Lung (tissue), 12 donors: Measurements from ENCODE around the gene INSL6. TPM values are rescaled to one million over a fixed set of nuclear protein-coding genes. Genes with fewer than 3 reads are reported as not detected.

Experiments
- ATAC-seq: fragments of 200-7000 bp; cut with Tn5 transposase; one replicate; pipeline ENCODE4 v1.9.1; 2020; ENCODE audit warnings: moderate number of reproducible peaks; ENCODE audit not compliant: insufficient read depth, low FRiP score
- DNase-seq, 3 donors: peaks; one replicate each; pipeline ENCODE4 v3.0.0-alpha.2; 2013 to 2017
- H3K27ac ChIP-seq, 2 donors: one replicate each; pipeline ENCODE4 v1.5.1; 2013; ENCODE audit warnings: mild to moderate bottlenecking in 2 of 2, moderate library complexity in 2 of 2, control low read depth in 1 of 2, inconsistent platforms in 1 of 2, low read depth in 1 of 2, low read length in 1 of 2
- H3K27me3 ChIP-seq, 3 donors: one replicate each; pipeline ENCODE4 v1.5.1; 2013; ENCODE audit warnings: low read length in 2 of 3; ENCODE audit not compliant: control insufficient read depth in 3 of 3, insufficient read depth in 3 of 3
- H3K36me3 ChIP-seq, 4 donors: one replicate each; pipeline ENCODE4 v1.5.1; 2013; ENCODE audit warnings: low read length in 4 of 4, mild to moderate bottlenecking in 1 of 4, moderate library complexity in 1 of 4; ENCODE audit not compliant: control insufficient read depth in 4 of 4, insufficient read depth in 4 of 4
- H3K4me1 ChIP-seq, 5 donors: one replicate each; pipeline ENCODE4 v1.5.1; 2013; ENCODE audit warnings: low read length in 5 of 5, mild to moderate bottlenecking in 2 of 5, moderate library complexity in 1 of 5; ENCODE audit not compliant: control insufficient read depth in 5 of 5, insufficient read depth in 5 of 5
- H3K4me3 ChIP-seq: one replicate; pipeline ENCODE4 v1.5.1; 2013; ENCODE audit warnings: mild to moderate bottlenecking, control low read depth, moderate library complexity
- H3K9ac ChIP-seq, 2 donors: one replicate each; pipeline ENCODE4 v1.5.1; 2013; ENCODE audit warnings: low read length in 2 of 2, control low read depth in 1 of 2; ENCODE audit not compliant: insufficient read depth in 1 of 2
- H3K9me3 ChIP-seq, 4 donors: one replicate each; pipeline ENCODE4 v1.5.1; 2013; ENCODE audit warnings: low read length in 3 of 4, mild to moderate bottlenecking in 1 of 4, moderate library complexity in 1 of 4; ENCODE audit not compliant: control insufficient read depth in 4 of 4, insufficient read depth in 3 of 4
- CTCF ChIP-seq: IDR thresholded peaks from 2 replicates; pipeline ENCODE4 v1.5.1; 2012; ENCODE audit warnings: mild to moderate bottlenecking; ENCODE audit errors: control extremely low read depth, extremely low read depth
- WGBS, 2 donors: extraction: QIAGEN DNeasy Blood & Tissue Kit; methylation state at CpG; one replicate each; pipeline ENCODE4 v1.1.7; 2013; 5-methylcytosine and 5-hydroxymethylcytosine counted together
- polyA plus RNA-seq, 2 donors: library from polyadenylated mRNA; stranded (reverse); fragments of 200-250 nt; gene quantifications; one replicate each; pipeline ENCODE4 v1.2.1, GENCODE V29; 2013
- total RNA-seq, 2 donors: library from RNA; depleted of rRNA in 1 of 2; stranded (reverse); fragments of >200 nt in 1 of 2; gene quantifications; one replicate each; pipeline ENCODE4 v1.2.1, GENCODE V29; 2014 to 2021
- donor health status: control.
- donor health status: control.
- donor health status: Bipolar disorder and iron deficiency.
- donor health status: healthy.
- donor health status: DM: yes; HTN: yes; CAD: no.

INSL6 gene
- total and polyA plus RNA-seq, 4 donors: not detected

GRCh38 chr9:5178126-5178805 lies 7.2 kb downstream of the INSL6 start:
- Histone ChIP-seq H3K4me1 (no peaks in the 10 kb centered on the region), H3K9me3 (peaks cover 0 to 3% (median 0%) of the 10 kb centered on the region in 4 donors), H3K4me3 (no peak overlapping the region), H3K36me3 (no peaks in the 10 kb centered on the region), H3K27me3 (no peaks in the 10 kb centered on the region), H3K9ac (no peak overlapping the region), H3K27ac (no peak overlapping the region)
- TF ChIP-seq CTCF: no peak
- no peak for DNase-seq
- ATAC-seq: no peak
- WGBS, 2 donors: 85 to 89% methylated on average over 4 of the region's 4 CpGs

- Histone ChIP-seq H3K36me3 (peaks cover 0 to 14% (median 3%) of the 10 kb centered on the region in 4 donors), H3K4me3 (no peak overlapping the region), H3K9me3 (peaks cover 1 to 21% (median 7%) of the 10 kb centered on the region in 4 donors), H3K4me1 (no peaks in the 10 kb centered on the region), H3K27ac (no peak overlapping the region), H3K27me3 (no peaks in the 10 kb centered on the region), H3K9ac (no peak overlapping the region)
- DNase-seq (no peak), ATAC-seq (no peak)
- 93 to 96% methylated on average over 1 of the region's 1 CpG for WGBS, 2 donors
- no peak for TF ChIP-seq CTCF
Observed at GRCh38 chr9:5146241-5146640, 39.2 kb downstream of the INSL6 start.

- peaks cover 1 to 21% (median 7%) of the 10 kb centered on the region in 4 donors for H3K9me3 ChIP-seq
- ATAC-seq (no peak), DNase-seq (no peak)
- no peak overlapping the region for H3K9ac ChIP-seq
- WGBS, 2 donors: 94 to 97% methylated on average over 7 of the region's 7 CpGs
- peaks cover 0 to 14% (median 3%) of the 10 kb centered on the region in 4 donors for H3K36me3 ChIP-seq
- H3K27me3 ChIP-seq: no peaks in the 10 kb centered on the region
- H3K4me3 ChIP-seq: no peak overlapping the region
- TF ChIP-seq CTCF: no peak
- no peaks in the 10 kb centered on the region for H3K4me1 ChIP-seq
- no peak overlapping the region for H3K27ac ChIP-seq
Observed at GRCh38 chr9:5144217-5144616, 41.2 kb downstream of the INSL6 start.

GRCh38 chr9:5140151-5140550 lies 45.3 kb downstream of the INSL6 start:
- no peaks in the 10 kb centered on the region for H3K27me3 ChIP-seq
- no peak overlapping the region for H3K9ac ChIP-seq
- WGBS, 2 donors: 89 to 97% methylated on average over 1 of the region's 1 CpG
- peaks cover 1 to 8% (median 3%) of the 10 kb centered on the region in 4 donors for H3K9me3 ChIP-seq
- no peak for TF ChIP-seq CTCF
- H3K4me1 ChIP-seq: no peaks in the 10 kb centered on the region
- peaks cover 0 to 2% (median under 1%) of the 10 kb centered on the region in 4 donors for H3K36me3 ChIP-seq
- no peak overlapping the region for H3K27ac ChIP-seq
- DNase-seq (no peak), ATAC-seq (no peak)
- H3K4me3 ChIP-seq: no peak overlapping the region
